GM12892 (cell line): ENCODE data around the gene DLG2.

Source experiments
- POLR2A ChIP-seq: IDR thresholded peaks from 2 replicates; pipeline ENCODE4 v1.6.1; 2011; ENCODE audit warnings: low read depth, low read length, control low read depth
- POLR2AphosphoS5 ChIP-seq: IDR thresholded peaks from 2 replicates; pipeline ENCODE4 v1.6.1; 2011; ENCODE audit warnings: low read depth, low read length, control low read depth
- TAF1 ChIP-seq: IDR thresholded peaks from 2 replicates; pipeline ENCODE4 v1.6.1; 2011; ENCODE audit warnings: low read depth, mild to moderate bottlenecking, control low read depth, low read length, borderline replicate concordance

GRCh38 chr11:85475660-85476517 is 151.3 kb downstream of the DLG2 start:
- TF ChIP-seq POLR2A (no peak), POLR2AphosphoS5 (no peak), TAF1 (no peak)
